Testis (tissue), 2 donors: ENCODE data around the gene CEMP1.

Experiments used
- CTCF ChIP-seq, 3 experiments: fragments of 450-650 bp in 2 of 3; fragments of 200-600 bp in 1 of 3; sonication (generic) in 1 of 3; IDR thresholded peaks; one replicate each; pipeline ENCODE4 v1.5.1; 2016 to 2019; ENCODE audit warnings: antibody characterized with exemption in 3 of 3, mild to moderate bottlenecking in 2 of 3, moderate library complexity in 1 of 3
- POLR2A ChIP-seq: fragments of 450-650 bp; IDR thresholded peaks from one replicate; pipeline ENCODE4 v1.6.1; 2017; ENCODE audit warnings: antibody characterized with exemption, mild to moderate bottlenecking, moderate library complexity

- TF ChIP-seq CTCF (IDR thresholded peaks at IDR 0.05) (no peak), POLR2A (no peak)
Measured at GRCh38 chr16:2529961-2530628, 1.1 kb downstream of the CEMP1 start.
